ENCODE data around the gene DAZAP1. TPM values are rescaled to one million over a fixed set of nuclear protein-coding genes. Genes with fewer than 3 reads are reported as not detected.
A peak's percentile ranks its signal among the peaks of the same experiment; 100 is the strongest.

The DAZAP1 gene
- total RNA-seq, 1 experiment from 2014 or later: 177 TPM

- Histone ChIP-seq H3K4me3 (ENCODE audit: low read length) (no peak overlapping the region), H3K27ac (ENCODE audit: low read length) (no peak overlapping the region), H3K27me3 (ENCODE audit: low read length) (no peaks in the 10 kb centered on the region), H4K20me1 (ENCODE audit: low read length) (no peaks in the 10 kb centered on the region), H3K4me2 (ENCODE audit: low read length) (no peak overlapping the region), H3K9me3 (ENCODE audit: low read length) (no peaks in the 10 kb centered on the region), H3F3A (ENCODE audit: low read length, unreplicated experiment) (no peaks in the 10 kb centered on the region), H3K9ac (ENCODE audit: low read length) (no peak overlapping the region), H3K9me2 (replicated peaks; ENCODE audit: low read length) (no peaks in the 10 kb centered on the region), H3K4me1 (ENCODE audit: insufficient read depth, low read length) (no peaks in the 10 kb centered on the region), H3K79me2 (ENCODE audit: low read length) (no peaks in the 10 kb centered on the region), H3K36me3 (ENCODE audit: low read depth, low read length) (peaks cover 3% of the 10 kb centered on the region; the same call in 1 of the 2 replicates), H2AFZ (ENCODE audit: low read length) (no peak overlapping the region)
- intact Hi-C loops (cut with micrococcal nuclease): no loop called here
- no peak for TF ChIP-seq EZH2phosphoT487 (IDR thresholded peaks at IDR 0.05; ENCODE audit: borderline replicate concordance, low read length)
- no peak for TF ChIP-seq EZH2 (IDR thresholded peaks at IDR 0.05; ENCODE audit: low read length, unreplicated experiment)
- TF ChIP-seq, protein P1, sequence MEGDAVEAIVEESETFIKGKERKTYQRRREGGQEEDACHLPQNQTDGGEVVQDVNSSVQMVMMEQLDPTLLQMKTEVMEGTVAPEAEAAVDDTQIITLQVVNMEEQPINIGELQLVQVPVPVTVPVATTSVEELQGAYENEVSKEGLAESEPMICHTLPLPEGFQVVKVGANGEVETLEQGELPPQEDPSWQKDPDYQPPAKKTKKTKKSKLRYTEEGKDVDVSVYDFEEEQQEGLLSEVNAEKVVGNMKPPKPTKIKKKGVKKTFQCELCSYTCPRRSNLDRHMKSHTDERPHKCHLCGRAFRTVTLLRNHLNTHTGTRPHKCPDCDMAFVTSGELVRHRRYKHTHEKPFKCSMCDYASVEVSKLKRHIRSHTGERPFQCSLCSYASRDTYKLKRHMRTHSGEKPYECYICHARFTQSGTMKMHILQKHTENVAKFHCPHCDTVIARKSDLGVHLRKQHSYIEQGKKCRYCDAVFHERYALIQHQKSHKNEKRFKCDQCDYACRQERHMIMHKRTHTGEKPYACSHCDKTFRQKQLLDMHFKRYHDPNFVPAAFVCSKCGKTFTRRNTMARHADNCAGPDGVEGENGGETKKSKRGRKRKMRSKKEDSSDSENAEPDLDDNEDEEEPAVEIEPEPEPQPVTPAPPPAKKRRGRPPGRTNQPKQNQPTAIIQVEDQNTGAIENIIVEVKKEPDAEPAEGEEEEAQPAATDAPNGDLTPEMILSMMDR (conservative IDR thresholded peaks at IDR 0.05; ENCODE audit: low read depth, low read length): no peak
- ChIA-PET POLR2A (ENCODE audit: unreplicated experiment) (no interaction called here), CTCF (no interaction called here)
- ATAC-seq (no peak), DNase-seq (no peak)
- no TSS peak for BruUV-seq (replicated peaks)
Measured at GRCh38 chr19:1393841-1394240, 13.5 kb upstream of the DAZAP1 start.

GRCh38 chr19:1394252-1395193, 12.9 kb upstream of the DAZAP1 start:
- Histone ChIP-seq H3K9me2 (replicated peaks; ENCODE audit: low read length) (no peaks in the 10 kb centered on the region), H3F3A (ENCODE audit: low read length, unreplicated experiment) (no peaks in the 10 kb centered on the region), H3K4me1 (ENCODE audit: insufficient read depth, low read length) (no peaks in the 10 kb centered on the region), H3K36me3 (ENCODE audit: low read depth, low read length) (no peaks in the 10 kb centered on the region), H3K27ac (ENCODE audit: low read length) (no peak overlapping the region), H3K9me3 (ENCODE audit: low read length) (no peaks in the 10 kb centered on the region), H3K27me3 (ENCODE audit: low read length) (no peaks in the 10 kb centered on the region), H3K9ac (ENCODE audit: low read length) (no peak overlapping the region), H3K4me3 (ENCODE audit: low read length) (no peak overlapping the region), H4K20me1 (ENCODE audit: low read length) (no peaks in the 10 kb centered on the region), H3K79me2 (ENCODE audit: low read length) (no peaks in the 10 kb centered on the region), H3K4me2 (ENCODE audit: low read length) (no peak overlapping the region), H2AFZ (ENCODE audit: low read length) (no peak overlapping the region)
- CTCF ChIA-PET: no interaction called here
- BruUV-seq (replicated peaks): no TSS peak
- TF ChIP-seq EZH2phosphoT487 (IDR thresholded peaks at IDR 0.05; ENCODE audit: borderline replicate concordance, low read length) (no peak), EZH2 (IDR thresholded peaks at IDR 0.05; ENCODE audit: low read length, unreplicated experiment) (no peak)
- TF ChIP-seq, protein P1 (conservative IDR thresholded peaks at IDR 0.05; ENCODE audit: low read depth, low read length): no peak
- DNase-seq (no peak), ATAC-seq (peak; percentile 45)
- POLR2A ChIA-PET (ENCODE audit: unreplicated experiment): no interaction called here
- intact Hi-C loops (cut with micrococcal nuclease): no loop called here
